Gastroesophageal sphincter (tissue), 4 donors: ENCODE measurements around the gene ZNF30. TPM values are rescaled to one million over a fixed set of nuclear protein-coding genes. Genes with fewer than 3 reads are reported as not detected.

ENCODE experiments used
- ATAC-seq: fragments of 150-250 bp; one replicate; pipeline ENCODE4 v1.9.1; 2016; ENCODE audit warnings: mild to moderate bottlenecking, moderate library complexity
- H3K27ac ChIP-seq, 4 donors: fragments of 200-600 bp; sonication (generic) in 3 of 4; 1 replicate in 3 of 4; 2 replicates in 1 of 4; pipeline ENCODE4 v1.5.1; 2016 to 2019
- H3K27me3 ChIP-seq: fragments of 200-600 bp; sonication (generic); one replicate; pipeline ENCODE4 v1.5.1; 2019
- H3K36me3 ChIP-seq, 2 donors: fragments of 200-600 bp; sonication (generic); one replicate each; pipeline ENCODE4 v1.5.1; 2019; ENCODE audit warnings: control low read depth in 1 of 2
- H3K4me1 ChIP-seq, 3 donors: fragments of 200-600 bp; sonication (generic); 1 replicate in 2 of 3; 2 replicates in 1 of 3; pipeline ENCODE4 v1.5.1; 2016 to 2019; ENCODE audit warnings: control low read depth in 2 of 3
- H3K4me3 ChIP-seq, 2 donors: fragments of 200-600 bp; sonication (generic); one replicate each; pipeline ENCODE4 v1.5.1; 2019; ENCODE audit warnings: mild to moderate bottlenecking in 1 of 2, moderate library complexity in 1 of 2
- H3K9me3 ChIP-seq, 3 donors: fragments of 200-600 bp; sonication (generic); one replicate each; pipeline ENCODE4 v1.5.1; 2017 to 2019; ENCODE audit warnings: control low read depth in 2 of 3
- EP300 ChIP-seq: sonication (generic); formaldehyde crosslinking; IDR thresholded peaks from one replicate; pipeline ENCODE4 v1.6.1; 2017; ENCODE audit warnings: antibody characterized with exemption, mild to moderate bottlenecking
- POLR2A ChIP-seq, 2 donors: fragments of 450-650 bp; IDR thresholded peaks; one replicate each; pipeline ENCODE4 v1.6.1; 2017; ENCODE audit warnings: antibody characterized with exemption in 2 of 2, mild to moderate bottlenecking in 2 of 2, moderate library complexity in 1 of 2
- POLR2AphosphoS5 ChIP-seq: sonication (generic); formaldehyde crosslinking; IDR thresholded peaks from one replicate; pipeline ENCODE4 v1.6.1; 2017; ENCODE audit warnings: antibody characterized with exemption
- WGBS, 2 donors: methylation state at CpG; one replicate each; pipeline ENCODE4 v1.1.5; 2018; ENCODE audit warnings: low coverage in 1 of 2; 5-methylcytosine and 5-hydroxymethylcytosine counted together
- total RNA-seq, 4 donors: library from RNA; depleted of rRNA; stranded (reverse); fragments of >200 nt; gene quantifications; one replicate each; pipeline ENCODE4 v1.1.0, GENCODE V29; 2016
- TF ChIP-seq, protein P1 (sequence below), 4 experiments: fragments of 200-600 bp in 2 of 4; fragments of 450-650 bp in 2 of 4; sonication (generic) in 1 of 4; IDR thresholded peaks; one replicate each; pipeline ENCODE4 v1.5.1; 2017 to 2019; ENCODE audit warnings: antibody characterized with exemption in 4 of 4, mild to moderate bottlenecking in 2 of 4, moderate library complexity in 2 of 4

Gene ZNF30
- total RNA-seq, 4 donors from 2014 or later, result 0.94 to 2.8 (median 2.4) TPM

GRCh38 chr19:34976611-34977010 is 49.9 kb downstream of the ZNF30 start:
- ATAC-seq, result no peak

GRCh38 chr19:34979819-34980640 is 53.3 kb downstream of the ZNF30 start:
- ATAC-seq, result no peak
- no peaks in the 10 kb centered on the region for H3K36me3 ChIP-seq
- H3K4me1 ChIP-seq, result no peaks in the 10 kb centered on the region
- no peak overlapping the region for H3K4me3 ChIP-seq
- no peak overlapping the region for H3K27ac ChIP-seq
- WGBS, 2 donors, result 80% methylated on average over 10 to 11 of the region's 12 CpGs
- TF ChIP-seq EP300, result no peak
- TF ChIP-seq POLR2A (IDR thresholded peaks at IDR 0.05), result no peak
- TF ChIP-seq, protein P1, sequence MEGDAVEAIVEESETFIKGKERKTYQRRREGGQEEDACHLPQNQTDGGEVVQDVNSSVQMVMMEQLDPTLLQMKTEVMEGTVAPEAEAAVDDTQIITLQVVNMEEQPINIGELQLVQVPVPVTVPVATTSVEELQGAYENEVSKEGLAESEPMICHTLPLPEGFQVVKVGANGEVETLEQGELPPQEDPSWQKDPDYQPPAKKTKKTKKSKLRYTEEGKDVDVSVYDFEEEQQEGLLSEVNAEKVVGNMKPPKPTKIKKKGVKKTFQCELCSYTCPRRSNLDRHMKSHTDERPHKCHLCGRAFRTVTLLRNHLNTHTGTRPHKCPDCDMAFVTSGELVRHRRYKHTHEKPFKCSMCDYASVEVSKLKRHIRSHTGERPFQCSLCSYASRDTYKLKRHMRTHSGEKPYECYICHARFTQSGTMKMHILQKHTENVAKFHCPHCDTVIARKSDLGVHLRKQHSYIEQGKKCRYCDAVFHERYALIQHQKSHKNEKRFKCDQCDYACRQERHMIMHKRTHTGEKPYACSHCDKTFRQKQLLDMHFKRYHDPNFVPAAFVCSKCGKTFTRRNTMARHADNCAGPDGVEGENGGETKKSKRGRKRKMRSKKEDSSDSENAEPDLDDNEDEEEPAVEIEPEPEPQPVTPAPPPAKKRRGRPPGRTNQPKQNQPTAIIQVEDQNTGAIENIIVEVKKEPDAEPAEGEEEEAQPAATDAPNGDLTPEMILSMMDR (IDR thresholded peaks at IDR 0.05), result no peak
- TF ChIP-seq POLR2AphosphoS5, result no peak
- peaks cover 0 to 8% (median 0%) of the 10 kb centered on the region in 3 donors for H3K9me3 ChIP-seq
- peaks cover 12% of the 10 kb centered on the region for H3K27me3 ChIP-seq

More at GRCh38 chr19:34976611-34977010, 49.9 kb downstream of the ZNF30 start:
- Histone ChIP-seq H3K36me3 (no peaks in the 10 kb centered on the region), H3K9me3 (peaks cover 0 to 8% (median 0%) of the 10 kb centered on the region in 3 donors), H3K27me3 (peaks cover 12% of the 10 kb centered on the region), H3K27ac (no peak overlapping the region), H3K4me3 (no peak overlapping the region), H3K4me1 (peaks cover 0 to 7% (median 4%) of the 10 kb centered on the region in 3 donors)
- WGBS, 2 donors, result 72 to 83% methylated on average over 1 to 2 of the region's 3 CpGs
- TF ChIP-seq, protein P1 (IDR thresholded peaks at IDR 0.05), result no peak
- TF ChIP-seq POLR2A (IDR thresholded peaks at IDR 0.05) (no peak), POLR2AphosphoS5 (no peak), EP300 (no peak)

- peaks cover 0 to 7% (median 0%) of the 10 kb centered on the region in 3 donors for H3K4me1 ChIP-seq
- 58 to 76% methylated on average over 4 to 5 of the region's 5 CpGs for WGBS, 2 donors
- no peak for ATAC-seq
- H3K27me3 ChIP-seq, result peaks cover 8% of the 10 kb centered on the region
- H3K27ac ChIP-seq, result no peak overlapping the region
- H3K36me3 ChIP-seq, result no peaks in the 10 kb centered on the region
- no peak overlapping the region for H3K4me3 ChIP-seq
- no peaks in the 10 kb centered on the region for H3K9me3 ChIP-seq
- no peak for TF ChIP-seq POLR2A (IDR thresholded peaks at IDR 0.05)
- no peak for TF ChIP-seq POLR2AphosphoS5
- TF ChIP-seq, protein P1 (IDR thresholded peaks at IDR 0.05), result no peak
- no peak for TF ChIP-seq EP300
These were observed 55.6 kb downstream of the ZNF30 start for GRCh38 chr19:34982275-34982674.

DNA sequence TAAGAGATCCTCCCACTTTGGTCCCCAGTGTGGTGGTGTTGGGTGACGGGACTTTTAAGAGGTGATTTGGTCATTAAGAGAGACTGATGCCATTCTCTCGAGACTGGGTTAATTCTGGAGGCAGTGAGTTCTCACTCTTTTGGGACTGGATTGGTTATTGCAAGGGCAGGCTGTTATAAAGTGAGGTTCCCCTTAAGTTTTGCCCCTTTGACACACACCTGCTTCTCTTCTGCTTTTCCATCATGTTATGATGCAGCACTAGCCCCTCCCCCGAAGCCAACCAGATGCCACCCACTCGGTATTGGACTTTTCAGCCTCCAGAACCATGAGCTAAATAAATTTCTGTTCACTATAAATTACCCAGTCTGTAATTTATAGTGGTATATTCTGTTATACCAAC is 57.1 kb downstream of the ZNF30 start:
- no peak for ATAC-seq
- Histone ChIP-seq H3K27ac (no peak overlapping the region), H3K9me3 (no peaks in the 10 kb centered on the region), H3K36me3 (no peaks in the 10 kb centered on the region), H3K4me1 (peaks cover 0 to 7% (median 0%) of the 10 kb centered on the region in 3 donors), H3K4me3 (no peak overlapping the region), H3K27me3 (peaks cover 8% of the 10 kb centered on the region)
- WGBS, 2 donors, result 90 to 95% methylated on average over 2 to 4 of the region's 4 CpGs
- TF ChIP-seq, protein P1 (IDR thresholded peaks at IDR 0.05), result no peak
- no peak for TF ChIP-seq POLR2A (IDR thresholded peaks at IDR 0.05)

GRCh38 chr19:34984287-34984686 is 57.6 kb downstream of the ZNF30 start:
- H3K27ac ChIP-seq, result no peak overlapping the region
- WGBS, 2 donors, result 92 to 100% methylated on average over 3 of the region's 3 CpGs
- no peaks in the 10 kb centered on the region for H3K9me3 ChIP-seq
- TF ChIP-seq EP300 (no peak), POLR2AphosphoS5 (no peak), POLR2A (IDR thresholded peaks at IDR 0.05) (no peak)
- TF ChIP-seq, protein P1 (IDR thresholded peaks at IDR 0.05), result no peak
- peaks cover 12% of the 10 kb centered on the region for H3K27me3 ChIP-seq
- no peaks in the 10 kb centered on the region for H3K36me3 ChIP-seq
- no peak overlapping the region for H3K4me3 ChIP-seq
- peaks cover 0 to 7% (median 0%) of the 10 kb centered on the region in 3 donors for H3K4me1 ChIP-seq
- no peak for ATAC-seq
